MCF 10A (cell line): ENCODE data around the gene CHCHD3. TPM values are rescaled to one million over a fixed set of nuclear protein-coding genes. Genes with fewer than 3 reads are reported as not detected.

Source experiments
- BruUV-seq: library from RNA; stranded (reverse); fragments of 400-500 nt; replicated peaks from 2 replicates; lab custom pipeline; 2021; lab: Mats Ljungman, UMichigan
- CTCF ChIA-PET: fragments of 300-600 bp; sonication (Branson Sonifier 250); formaldehyde crosslinking; extraction: SDS; loops from one replicate; lab custom pipeline; 2021; ENCODE audit warnings: antibody characterized with exemption, inconsistent platforms; lab: Yijun Ruan, JAX
- POLR2A ChIA-PET: fragments of 300-600, 350-650 bp; sonication (Branson Sonifier 250); formaldehyde crosslinking; extraction: SDS; loops from one replicate; lab custom pipeline; 2020; ENCODE audit warnings: antibody characterized with exemption, inconsistent platforms; lab: Yijun Ruan, JAX
- DNase-seq: peaks from one replicate; pipeline ENCODE4 v3.0.0-alpha.2; 2018; ENCODE audit not compliant: unreplicated experiment
- H3K27ac Mint-ChIP-seq: one replicate; pipeline ENCODE4 v1.8.0; 2022; ENCODE audit warnings: mild to moderate bottlenecking, low read depth, mixed read lengths; ENCODE audit not compliant: unreplicated experiment
- H3K27me3 Mint-ChIP-seq: one replicate; pipeline ENCODE4 v1.8.0; 2022; ENCODE audit warnings: mixed read lengths; ENCODE audit not compliant: insufficient read depth, unreplicated experiment
- H3K36me3 Mint-ChIP-seq: one replicate; pipeline ENCODE4 v1.8.0; 2022; ENCODE audit warnings: mild to moderate bottlenecking, moderate library complexity, mixed read lengths; ENCODE audit not compliant: insufficient read depth, unreplicated experiment
- H3K4me1 Mint-ChIP-seq: one replicate; pipeline ENCODE4 v1.8.0; 2022; ENCODE audit warnings: mixed read lengths; ENCODE audit not compliant: insufficient read depth, unreplicated experiment
- H3K4me3 Mint-ChIP-seq: one replicate; pipeline ENCODE4 v1.8.0; 2022; ENCODE audit warnings: mild to moderate bottlenecking, moderate library complexity, mixed read lengths; ENCODE audit not compliant: unreplicated experiment
- H3K9me3 Mint-ChIP-seq: one replicate; pipeline ENCODE4 v1.8.0; 2022; ENCODE audit warnings: mixed read lengths; ENCODE audit not compliant: unreplicated experiment
- CTCF ChIP-seq: fragments of 200-600 bp; IDR thresholded peaks from one replicate; pipeline ENCODE4 v1.8.0; 2022; ENCODE audit warnings: antibody characterized with exemption, mild to moderate bottlenecking; ENCODE audit not compliant: unreplicated experiment
- intact Hi-C: fragments of 100-400 bp; cut with micrococcal nuclease; formaldehyde crosslinking; loops from 2 replicates; pipeline ENCODE4 v1.14.1; 2022
- total RNA-seq: library from RNA; stranded (reverse); gene quantifications from 2 replicates; pipeline ENCODE4 v1.2.3, GENCODE V29; 2022

The CHCHD3 gene
- total RNA-seq, 1 experiment from 2014 or later: 102 TPM

GRCh38 chr7:132878204-132878919 lies 203.5 kb downstream of the CHCHD3 start:
- no peak overlapping the region for H3K27ac Mint-ChIP-seq
- DNase-seq: peak; percentile 4
- ChIA-PET POLR2A (interaction anchor here (0.6 to 0.8 kb wide), 4 partner anchors 103 to 1544 kb away, joined by 3 read pairs; no protein-coding TSS in a partner anchor), CTCF (no interaction called here)
- no peak for TF ChIP-seq CTCF
- peaks cover 14% of the 10 kb centered on the region for H3K36me3 Mint-ChIP-seq
- H3K4me3 Mint-ChIP-seq: no peak overlapping the region
- H3K4me1 Mint-ChIP-seq: peaks cover 16% of the 10 kb centered on the region
- no peaks in the 10 kb centered on the region for H3K9me3 Mint-ChIP-seq
- H3K27me3 Mint-ChIP-seq: no peaks in the 10 kb centered on the region
- intact Hi-C loops: no loop called here
- BruUV-seq: no TSS peak

GRCh38 chr7:132877573-132877972 lies 204.3 kb downstream of the CHCHD3 start:
- BruUV-seq: no TSS peak
- Mint-ChIP-seq H3K4me3 (no peak overlapping the region), H3K27ac (no peak overlapping the region), H3K9me3 (no peaks in the 10 kb centered on the region), H3K36me3 (peaks cover 13% of the 10 kb centered on the region), H3K27me3 (no peaks in the 10 kb centered on the region), H3K4me1 (peaks cover 10% of the 10 kb centered on the region)
- no peak for DNase-seq
- ChIA-PET CTCF (interaction anchor here (0.6 kb wide), 1 partner anchor 43 kb away, joined by 4 read pairs; no protein-coding TSS in a partner anchor), POLR2A (interaction anchor here (0.8 kb wide), 1 partner anchor 1061 kb away, joined by 3 read pairs; no protein-coding TSS in a partner anchor)
- intact Hi-C loops: no loop called here
- TF ChIP-seq CTCF: no peak

- Mint-ChIP-seq H3K4me1 (peaks cover 10% of the 10 kb centered on the region), H3K27ac (no peak overlapping the region), H3K9me3 (no peaks in the 10 kb centered on the region), H3K36me3 (peaks cover 6% of the 10 kb centered on the region), H3K27me3 (no peaks in the 10 kb centered on the region), H3K4me3 (no peak overlapping the region)
- intact Hi-C loops: no loop called here
- BruUV-seq: no TSS peak
- CTCF ChIA-PET: no interaction called here
- POLR2A ChIA-PET: no interaction called here
- no peak for TF ChIP-seq CTCF
- DNase-seq: no peak
These were observed 205.3 kb downstream of the CHCHD3 start for GRCh38 chr7:132876576-132876975.

- POLR2A ChIA-PET: no interaction called here
- Mint-ChIP-seq H3K4me1 (no peaks in the 10 kb centered on the region), H3K27ac (no peak overlapping the region), H3K27me3 (no peaks in the 10 kb centered on the region), H3K9me3 (no peaks in the 10 kb centered on the region), H3K36me3 (peaks cover 6% of the 10 kb centered on the region), H3K4me3 (no peak overlapping the region)
- TF ChIP-seq CTCF: no peak
- BruUV-seq: no TSS peak
- CTCF ChIA-PET: no interaction called here
- intact Hi-C loops: no loop called here
- no peak for DNase-seq
These were observed 209.9 kb downstream of the CHCHD3 start for GRCh38 chr7:132872034-132872433.
